Cardiac fibroblast (primary cell): ENCODE results near the gene STIMATE.
A peak's percentile ranks its signal among the peaks of the same experiment; 100 is the strongest.

Experiments used
- DNase-seq, 2 donors: peaks; one replicate each; pipeline versions ENCODE4 v3.0.0 to v3.0.0-alpha.2; 2010; ENCODE audit warnings: low read depth in 2 of 2
- H3K4me3 ChIP-seq, 2 donors: replicated peaks in 1 of 2; 1 replicate in 1 of 2; 2 replicates in 1 of 2; pipeline ENCODE4 v1.5.1; 2011; ENCODE audit warnings: low read depth in 2 of 2, low read length in 2 of 2, mild to moderate bottlenecking in 2 of 2, moderate library complexity in 1 of 2
- CTCF ChIP-seq: IDR thresholded peaks from one replicate; pipeline ENCODE4 v1.5.1; 2011; ENCODE audit warnings: low read depth, mild to moderate bottlenecking, low read length, inconsistent platforms

Gene STIMATE

GRCh38 chr3:52845157-52845556, 52.2 kb downstream of the STIMATE start:
- DNase-seq = peak; percentile 53 to 63
- TF ChIP-seq CTCF = no peak
- no peak overlapping the region for H3K4me3 ChIP-seq

GRCh38 chr3:52844290-52844975, 52.9 kb downstream of the STIMATE start:
- TF ChIP-seq CTCF = no peak
- DNase-seq = no peak
- no peak overlapping the region for H3K4me3 ChIP-seq

DNA sequence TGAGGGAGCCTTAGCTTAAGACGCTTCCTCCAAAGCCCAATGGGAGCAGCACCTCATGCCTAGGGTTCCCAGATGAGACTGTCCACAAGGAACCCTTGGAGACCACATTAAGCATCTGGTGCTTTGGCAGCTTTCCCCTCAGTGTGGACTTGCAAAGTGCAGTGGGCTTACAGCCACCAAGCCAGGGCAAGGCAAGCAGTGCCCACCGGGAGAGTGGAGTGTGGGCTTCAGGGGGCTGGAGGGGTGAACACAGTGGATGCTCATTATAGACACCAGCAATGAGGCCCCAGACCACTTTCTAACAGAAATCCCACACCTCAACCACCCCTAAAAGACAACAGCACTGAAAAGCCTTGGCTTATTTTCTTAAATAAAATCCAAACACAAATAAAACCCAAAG, 53.5 kb downstream of the STIMATE start:
- DNase-seq = no peak
- TF ChIP-seq CTCF = no peak

DNA sequence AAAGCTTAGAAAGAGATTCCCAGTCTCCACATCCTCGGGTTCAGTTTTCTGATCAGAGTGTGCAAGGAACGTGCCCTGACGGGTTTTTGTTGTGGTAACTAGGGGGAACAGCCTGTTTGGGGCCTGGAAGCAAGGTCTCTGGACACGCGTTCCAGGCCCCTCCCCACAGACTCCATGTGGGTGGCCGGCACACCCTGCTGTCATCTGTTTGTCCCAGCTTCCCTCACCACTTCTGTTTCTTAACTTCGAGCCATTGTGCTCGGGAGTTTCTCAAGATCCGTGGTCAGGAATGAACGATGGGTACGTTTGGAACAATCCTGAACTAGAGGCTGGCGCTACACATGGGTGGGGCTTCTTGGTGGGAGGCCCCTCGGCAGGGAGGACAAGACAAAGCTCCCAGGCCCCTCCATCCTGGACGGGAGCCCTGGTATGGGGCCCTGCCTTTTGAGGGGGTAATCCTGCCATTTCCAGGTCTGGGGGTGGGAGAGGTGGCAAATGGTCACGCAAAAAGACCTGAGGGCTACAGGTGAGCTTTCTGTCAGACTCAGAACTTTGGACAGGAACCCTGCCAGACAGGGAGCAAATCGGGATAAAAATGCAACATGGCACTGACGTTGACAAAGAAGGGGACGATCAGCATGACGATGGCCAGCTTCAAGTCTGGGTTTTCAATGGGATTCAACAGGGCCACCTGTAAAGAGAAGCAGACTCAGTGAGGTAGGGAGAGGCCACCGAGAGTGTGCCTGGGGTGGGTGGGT, 54.1 kb downstream of the STIMATE start:
- no peak for TF ChIP-seq CTCF
- no peak overlapping the region for H3K4me3 ChIP-seq
- DNase-seq = no peak

More for the DNA sequence above, 53.5 kb downstream of the STIMATE start:
- no peak overlapping the region for H3K4me3 ChIP-seq

DNA sequence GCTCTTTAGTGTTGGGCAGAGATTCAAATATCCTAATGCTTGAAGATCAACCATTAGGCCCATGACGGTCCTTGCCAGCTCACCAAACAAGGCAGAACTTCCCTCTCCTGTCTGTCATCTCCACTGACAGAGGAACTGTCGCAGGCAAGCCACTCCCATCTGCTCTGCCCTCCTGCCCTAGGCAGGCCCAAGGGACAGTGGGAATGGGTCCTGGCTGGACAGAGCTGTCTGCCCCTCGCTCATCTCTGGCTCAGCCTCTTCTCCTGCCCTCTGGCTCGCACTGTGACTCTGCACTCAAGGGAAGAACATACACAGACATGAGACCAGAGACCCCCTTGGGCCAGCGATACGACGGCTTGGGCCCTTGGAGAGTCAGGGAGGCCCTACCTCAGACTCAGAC, 54.9 kb downstream of the STIMATE start:
- no peak for TF ChIP-seq CTCF
- no peak overlapping the region for H3K4me3 ChIP-seq
- no peak for DNase-seq

GRCh38 chr3:52841981-52842340, 55.4 kb downstream of the STIMATE start:
- TF ChIP-seq CTCF = no peak
- H3K4me3 ChIP-seq = no peak overlapping the region
- DNase-seq = no peak
